OCI-LY3 (cell line): ENCODE results near the gene FBXO3.

Source experiments
- CTCF ChIP-seq: fragments of 200-600, 300-600 bp; sonication (generic); IDR thresholded peaks from 2 replicates; pipeline ENCODE4 v1.5.1; 2014; ENCODE audit warnings: antibody characterized with exemption, low read length, low read depth
- EZH2phosphoT487 ChIP-seq: fragments of 200-600 bp; shearing (Covaris generic); IDR thresholded peaks from 2 replicates; pipeline ENCODE4 v1.6.1; 2018; ENCODE audit warnings: antibody characterized with exemption, mixed run types, low read depth

- TF ChIP-seq CTCF: no peak
- TF ChIP-seq EZH2phosphoT487: no peak
These were observed 48.8 kb downstream of the FBXO3 start for GRCh38 chr11:33725496-33725895.
